Activated CD4-positive, alpha-beta T cell treated with anti-CD3 and anti-CD28 coated beads, Interleukin-2, amount 10 ng/mL, durations not matched to agents 7 days and 5 days (primary cell): ENCODE results near the gene SMG5. TPM values are rescaled to one million over a fixed set of nuclear protein-coding genes. Genes with fewer than 3 reads are reported as not detected.

Source experiments
- CTCF ChIA-PET: fragments of 350-600 bp; sonication (Branson Sonifier 250); formaldehyde crosslinking; loops from one replicate; lab custom pipeline; 2021; ENCODE audit warnings: antibody characterized with exemption; lab: Charles Lee
- POLR2A ChIA-PET: fragments of 350-600 bp; sonication (Branson Sonifier 250); formaldehyde crosslinking; loops from one replicate; lab custom pipeline; 2021; ENCODE audit warnings: antibody characterized with exemption; lab: Charles Lee
- DNase-seq: peaks from one replicate; pipeline ENCODE4 v3.0.0-alpha.2; 2020
- H3K27ac Mint-ChIP-seq: one replicate; pipeline ENCODE4 v1.8.0; 2021; ENCODE audit warnings: mild to moderate bottlenecking, moderate library complexity, mixed read lengths
- H3K27me3 Mint-ChIP-seq: one replicate; pipeline ENCODE4 v1.8.0; 2021; ENCODE audit warnings: mixed read lengths
- H3K36me3 Mint-ChIP-seq: one replicate; pipeline ENCODE4 v1.8.0; 2021; ENCODE audit warnings: low read depth, mixed read lengths
- H3K4me1 Mint-ChIP-seq: one replicate; pipeline ENCODE4 v1.8.0; 2021; ENCODE audit warnings: mixed read lengths
- H3K4me3 Mint-ChIP-seq: one replicate; pipeline ENCODE4 v1.8.0; 2021; ENCODE audit warnings: mild to moderate bottlenecking, moderate library complexity, mixed read lengths
- H3K9me3 Mint-ChIP-seq: one replicate; pipeline ENCODE4 v1.8.0; 2021; ENCODE audit warnings: mixed read lengths
- total RNA-seq, 2 experiments: library from RNA; stranded (reverse); gene quantifications; one replicate each; pipeline ENCODE4 v1.2.3, GENCODE V29; 2021

The SMG5 gene
- total RNA-seq, 2 experiments from 2014 or later: 68.0 to 68.1 TPM

- Mint-ChIP-seq H3K4me3 (no peak overlapping the region), H3K27me3 (no peaks in the 10 kb centered on the region), H3K9me3 (no peaks in the 10 kb centered on the region), H3K36me3 (peaks cover 35% of the 10 kb centered on the region), H3K4me1 (no peaks in the 10 kb centered on the region), H3K27ac (no peak overlapping the region)
- POLR2A ChIA-PET: no interaction called here
- DNase-seq: no peak
- CTCF ChIA-PET: interaction anchor here (0.9 to 1.8 kb wide), 4 partner anchors 13 to 15 kb away, joined by 3 to 6 read pairs (median 5); no protein-coding TSS in a partner anchor
Observed at GRCh38 chr1:156238248-156238647, 44.4 kb downstream of the SMG5 start.

- H3K36me3 Mint-ChIP-seq: peaks cover 35% of the 10 kb centered on the region
- ChIA-PET POLR2A (no interaction called here), CTCF (interaction anchor here (0.9 to 1.5 kb wide), 2 partner anchors 38 to 83 kb away, joined by 3 to 4 read pairs; no protein-coding TSS in a partner anchor)
- H3K27me3 Mint-ChIP-seq: no peaks in the 10 kb centered on the region
- no peak overlapping the region for H3K4me3 Mint-ChIP-seq
- no peaks in the 10 kb centered on the region for H3K9me3 Mint-ChIP-seq
- DNase-seq: no peak
- H3K4me1 Mint-ChIP-seq: no peaks in the 10 kb centered on the region
- no peak overlapping the region for H3K27ac Mint-ChIP-seq
Observed at GRCh38 chr1:156236164-156236563, 46.5 kb downstream of the SMG5 start.

- peaks cover 30% of the 10 kb centered on the region for H3K36me3 Mint-ChIP-seq
Observed at GRCh38 chr1:156233426-156234127, 49.0 kb downstream of the SMG5 start.

GRCh38 chr1:156232201-156232894 lies 50.3 kb downstream of the SMG5 start:
- Mint-ChIP-seq H3K4me3 (no peak overlapping the region), H3K36me3 (peaks cover 25% of the 10 kb centered on the region), H3K9me3 (no peaks in the 10 kb centered on the region), H3K4me1 (peaks cover 6% of the 10 kb centered on the region), H3K27me3 (no peaks in the 10 kb centered on the region), H3K27ac (peak overlapping the region; percentile 54)
- no peak for DNase-seq
- POLR2A ChIA-PET: interaction anchor here (0.5 to 0.6 kb wide), 2 partner anchors 9 to 78 kb away, joined by 3 to 4 read pairs; no protein-coding TSS in a partner anchor
- CTCF ChIA-PET: interaction anchor here (0.8 to 2.9 kb wide), 8 partner anchors 7 to 141 kb away, joined by 3 to 15 read pairs (median 4); partner anchors contain the start of gene BGLAP

More at GRCh38 chr1:156233426-156234127, 49.0 kb downstream of the SMG5 start:
- Mint-ChIP-seq H3K9me3 (no peaks in the 10 kb centered on the region), H3K4me3 (no peak overlapping the region), H3K4me1 (peaks cover 3% of the 10 kb centered on the region), H3K27me3 (no peaks in the 10 kb centered on the region), H3K27ac (no peak overlapping the region)
- DNase-seq: no peak
- ChIA-PET CTCF (interaction anchor here (0.7 to 2.9 kb wide), 9 partner anchors 8 to 143 kb away, joined by 3 to 15 read pairs (median 3); partner anchors contain the start of genes BGLAP and PAQR6), POLR2A (no interaction called here)

GRCh38 chr1:156230473-156230837 lies 52.2 kb downstream of the SMG5 start:
- POLR2A ChIA-PET: no interaction called here
- DNase-seq: no peak
- Mint-ChIP-seq H3K4me3 (no peak overlapping the region), H3K27ac (no peak overlapping the region), H3K36me3 (peaks cover 20% of the 10 kb centered on the region), H3K9me3 (no peaks in the 10 kb centered on the region), H3K4me1 (peaks cover 17% of the 10 kb centered on the region), H3K27me3 (no peaks in the 10 kb centered on the region)
- CTCF ChIA-PET: interaction anchor here (1.3 to 1.8 kb wide), 2 partner anchors 16 to 88 kb away, joined by 5 to 8 read pairs; no protein-coding TSS in a partner anchor

GRCh38 chr1:156229809-156230472 lies 52.7 kb downstream of the SMG5 start:
- Mint-ChIP-seq H3K27me3 (no peaks in the 10 kb centered on the region), H3K4me3 (no peak overlapping the region), H3K9me3 (no peaks in the 10 kb centered on the region), H3K36me3 (peaks cover 22% of the 10 kb centered on the region), H3K4me1 (peaks cover 20% of the 10 kb centered on the region), H3K27ac (no peak overlapping the region)
- DNase-seq: no peak
- ChIA-PET POLR2A (no interaction called here), CTCF (interaction anchor here (1.0 to 1.8 kb wide), 7 partner anchors 16 to 102 kb away, joined by 3 to 8 read pairs (median 4); no protein-coding TSS in a partner anchor)

GRCh38 chr1:156228501-156228900 lies 54.1 kb downstream of the SMG5 start:
- Mint-ChIP-seq H3K4me1 (peaks cover 24% of the 10 kb centered on the region), H3K9me3 (no peaks in the 10 kb centered on the region), H3K27ac (peak overlapping the region; percentile 57), H3K4me3 (no peak overlapping the region), H3K27me3 (no peaks in the 10 kb centered on the region), H3K36me3 (peaks cover 22% of the 10 kb centered on the region)
- no peak for DNase-seq
- CTCF ChIA-PET: interaction anchor here (1.1 to 1.7 kb wide), 5 partner anchors 16 to 100 kb away, joined by 3 to 8 read pairs (median 4); no protein-coding TSS in a partner anchor
- POLR2A ChIA-PET: no interaction called here

- H3K4me1 Mint-ChIP-seq: peaks cover 41% of the 10 kb centered on the region
- H3K27me3 Mint-ChIP-seq: no peaks in the 10 kb centered on the region
- no peak for DNase-seq
- H3K27ac Mint-ChIP-seq: peak overlapping the region; percentile 76
- ChIA-PET CTCF (interaction anchor here (0.7 to 4.4 kb wide), 12 partner anchors 13 to 130 kb away, joined by 3 to 42 read pairs (median 13); partner anchors contain the start of genes PMF1 and SEMA4A), POLR2A (no interaction called here)
- H3K36me3 Mint-ChIP-seq: peaks cover 35% of the 10 kb centered on the region
- no peak overlapping the region for H3K4me3 Mint-ChIP-seq
- H3K9me3 Mint-ChIP-seq: no peaks in the 10 kb centered on the region
Observed at GRCh38 chr1:156226782-156227181, 55.8 kb downstream of the SMG5 start.

- CTCF ChIA-PET: interaction anchor here (0.6 to 4.4 kb wide), 21 partner anchors 7 to 216 kb away, joined by 3 to 42 read pairs (median 6); partner anchors contain the start of genes PMF1 and SEMA4A
- Mint-ChIP-seq H3K4me3 (no peak overlapping the region), H3K9me3 (no peaks in the 10 kb centered on the region), H3K27ac (peak overlapping the region; percentile 76), H3K36me3 (peaks cover 42% of the 10 kb centered on the region), H3K27me3 (no peaks in the 10 kb centered on the region), H3K4me1 (peaks cover 48% of the 10 kb centered on the region)
- POLR2A ChIA-PET: no interaction called here
- DNase-seq: no peak
Observed at GRCh38 chr1:156226116-156226538, 56.5 kb downstream of the SMG5 start.

- H3K9me3 Mint-ChIP-seq: no peaks in the 10 kb centered on the region
- ChIA-PET POLR2A (no interaction called here), CTCF (interaction anchor here (0.6 to 4.4 kb wide), 43 partner anchors 8 to 220 kb away, joined by 3 to 42 read pairs (median 4); partner anchors contain the start of genes PAQR6, PMF1, SEMA4A and SLC25A44)
- no peaks in the 10 kb centered on the region for H3K27me3 Mint-ChIP-seq
- no peak for DNase-seq
- H3K4me1 Mint-ChIP-seq: peaks cover 51% of the 10 kb centered on the region
- H3K27ac Mint-ChIP-seq: peak overlapping the region; percentile 65
- H3K36me3 Mint-ChIP-seq: peaks cover 45% of the 10 kb centered on the region
- no peak overlapping the region for H3K4me3 Mint-ChIP-seq
Observed at GRCh38 chr1:156225677-156226014, 57.0 kb downstream of the SMG5 start.

GRCh38 chr1:156221986-156222692 lies 60.5 kb downstream of the SMG5 start:
- H3K36me3 Mint-ChIP-seq: peaks cover 48% of the 10 kb centered on the region
- peaks cover 69% of the 10 kb centered on the region for H3K4me1 Mint-ChIP-seq
- POLR2A ChIA-PET: interaction anchor here (0.7 kb wide), 1 partner anchor 9 kb away, joined by 6 read pairs; the partner anchor contains the start of gene PMF1
- no peaks in the 10 kb centered on the region for H3K27me3 Mint-ChIP-seq
- H3K4me3 Mint-ChIP-seq: no peak overlapping the region
- CTCF ChIA-PET: interaction anchor here (1.0 to 1.6 kb wide), 3 partner anchors 10 to 102 kb away, joined by 3 to 5 read pairs (median 4); partner anchors contain the start of gene PMF1
- DNase-seq: no peak
- no peaks in the 10 kb centered on the region for H3K9me3 Mint-ChIP-seq
- H3K27ac Mint-ChIP-seq: peak overlapping the region; percentile 85
